ENCODE measurements around the gene CDK13.
A peak's percentile ranks its signal among the peaks of the same experiment; 100 is the strongest.
"Not testable (repeated sequence)": the region's sequence is repeated elsewhere in the genome, so short reads cannot be mapped to it uniquely, and the experiment has no call there.

Gene CDK13

DNA sequence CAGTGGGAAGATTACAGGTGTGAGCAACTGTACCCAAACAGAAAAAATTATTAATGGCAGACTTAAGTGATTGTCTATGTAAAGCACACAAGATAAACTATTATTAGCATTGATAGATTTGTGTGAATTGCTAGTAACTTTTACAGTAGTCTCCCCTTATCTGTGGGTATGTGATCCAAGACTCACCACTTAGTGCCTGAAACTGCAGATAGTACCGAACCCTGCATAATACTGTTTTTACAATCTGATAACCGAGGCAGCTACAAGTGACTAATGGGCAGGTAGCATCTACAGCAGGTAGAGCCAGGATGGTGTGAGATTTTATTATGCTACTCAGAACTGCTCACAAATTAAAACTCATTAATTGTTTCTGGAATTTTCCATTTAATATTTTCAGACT, 152.8 kb downstream of the CDK13 start:
- no peak for DNase-seq

DNA sequence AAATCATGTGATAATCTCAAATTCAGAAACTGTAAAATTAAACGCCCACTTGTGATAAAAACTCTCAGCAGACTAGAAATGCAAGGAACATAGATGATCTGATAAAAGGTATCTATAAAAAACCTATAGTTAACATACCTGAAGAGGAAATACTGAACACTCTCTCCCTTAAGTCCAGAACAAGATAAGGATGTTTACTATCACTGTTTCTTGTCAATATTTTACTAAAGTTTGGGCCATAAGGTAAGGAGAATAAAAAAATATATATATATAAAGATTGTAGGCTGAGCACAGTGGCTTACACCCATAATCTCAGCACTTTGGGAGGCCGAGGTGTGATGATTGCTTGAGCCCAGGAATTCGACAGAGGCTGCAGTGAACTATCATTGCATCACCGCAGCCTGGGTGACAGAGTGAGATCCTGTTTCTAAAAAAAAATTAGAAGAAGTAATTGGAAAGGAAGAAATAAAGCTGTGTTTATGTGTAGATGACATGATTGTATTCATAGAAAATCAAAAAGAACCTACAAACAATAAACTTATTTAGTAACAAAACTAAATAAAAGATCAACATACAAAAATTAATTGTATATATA, 155.9 kb downstream of the CDK13 start:
- DNase-seq = no peak

DNA sequence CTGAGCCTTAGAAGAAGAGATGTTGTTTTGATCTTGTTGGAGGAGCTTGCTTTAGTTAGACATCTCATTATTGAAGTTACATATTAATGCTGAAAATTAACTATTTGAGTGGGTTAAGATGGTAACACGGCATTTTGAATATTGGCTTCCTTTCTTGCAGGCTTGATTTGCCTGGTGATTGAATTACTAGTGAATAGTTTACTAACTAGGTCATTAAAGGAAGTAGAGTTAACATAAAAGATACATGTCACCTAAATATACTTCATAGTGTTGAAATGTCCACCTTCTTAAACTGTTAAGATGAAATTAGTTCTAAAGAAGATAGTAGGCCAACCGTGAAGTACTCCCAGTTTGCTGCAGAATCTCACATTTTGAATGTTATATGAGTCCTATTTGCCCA, 165.9 kb downstream of the CDK13 start:
- DNase-seq = no peak

DNA sequence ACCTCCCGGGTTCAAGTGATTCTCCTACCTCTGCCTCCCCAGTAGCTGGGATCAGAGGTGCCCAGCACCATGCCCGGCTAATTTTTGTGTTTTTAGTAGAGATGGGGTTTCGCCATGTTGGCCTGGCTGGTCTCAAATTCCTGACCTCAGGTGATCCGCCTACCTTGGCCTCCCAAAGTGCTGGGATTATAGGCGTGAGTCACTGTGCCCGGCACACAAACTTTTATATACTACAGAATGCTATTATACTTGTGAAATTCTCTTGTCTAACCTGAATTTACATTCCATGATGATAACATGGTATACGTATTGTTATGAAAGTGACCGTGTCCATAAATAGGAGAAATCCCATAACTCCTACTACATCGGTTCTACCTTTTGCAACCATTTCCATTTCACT, 167.1 kb downstream of the CDK13 start:
- DNase-seq = not testable (repeated sequence)

DNA sequence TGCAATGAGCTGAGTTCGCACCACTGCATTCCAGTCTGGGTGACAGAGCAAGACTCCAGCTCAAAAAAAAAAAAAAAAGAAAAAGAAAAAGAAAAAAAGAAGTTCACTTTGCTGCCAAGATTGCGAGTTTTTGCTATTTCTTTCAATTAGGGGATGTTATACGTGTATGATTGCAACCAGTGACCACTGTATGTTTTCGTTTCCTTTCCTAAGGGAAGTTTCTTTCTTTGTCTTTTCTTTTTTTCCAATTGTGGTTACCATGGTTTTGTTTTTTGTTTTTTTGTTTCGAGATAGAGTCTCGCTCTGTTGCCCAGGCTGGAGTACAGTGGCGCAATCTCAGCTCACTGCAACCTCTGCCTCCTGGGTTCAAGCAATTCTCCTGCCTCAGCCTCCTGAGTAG, 168.1 kb downstream of the CDK13 start:
- DNase-seq = not testable (repeated sequence)

DNA sequence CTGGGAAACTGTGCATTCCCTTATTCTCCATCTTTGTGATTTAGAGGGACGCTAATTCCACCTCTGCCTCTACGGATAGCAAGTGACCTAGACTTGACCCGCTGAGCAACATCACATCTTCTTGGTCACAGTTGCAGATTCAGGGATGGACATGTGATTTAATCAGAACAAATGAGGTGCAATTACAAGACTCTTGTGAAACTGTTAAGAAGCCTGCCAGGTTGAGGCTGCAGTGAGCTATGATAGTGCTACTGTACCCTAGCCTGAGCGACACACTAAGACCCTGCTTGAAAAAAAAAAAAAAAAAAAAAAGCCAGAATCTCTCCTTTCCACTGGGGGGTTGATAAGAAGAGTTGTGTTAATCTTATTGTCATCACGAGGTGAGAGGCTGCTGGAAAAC, 170.0 kb downstream of the CDK13 start:
- DNase-seq = no peak

DNA sequence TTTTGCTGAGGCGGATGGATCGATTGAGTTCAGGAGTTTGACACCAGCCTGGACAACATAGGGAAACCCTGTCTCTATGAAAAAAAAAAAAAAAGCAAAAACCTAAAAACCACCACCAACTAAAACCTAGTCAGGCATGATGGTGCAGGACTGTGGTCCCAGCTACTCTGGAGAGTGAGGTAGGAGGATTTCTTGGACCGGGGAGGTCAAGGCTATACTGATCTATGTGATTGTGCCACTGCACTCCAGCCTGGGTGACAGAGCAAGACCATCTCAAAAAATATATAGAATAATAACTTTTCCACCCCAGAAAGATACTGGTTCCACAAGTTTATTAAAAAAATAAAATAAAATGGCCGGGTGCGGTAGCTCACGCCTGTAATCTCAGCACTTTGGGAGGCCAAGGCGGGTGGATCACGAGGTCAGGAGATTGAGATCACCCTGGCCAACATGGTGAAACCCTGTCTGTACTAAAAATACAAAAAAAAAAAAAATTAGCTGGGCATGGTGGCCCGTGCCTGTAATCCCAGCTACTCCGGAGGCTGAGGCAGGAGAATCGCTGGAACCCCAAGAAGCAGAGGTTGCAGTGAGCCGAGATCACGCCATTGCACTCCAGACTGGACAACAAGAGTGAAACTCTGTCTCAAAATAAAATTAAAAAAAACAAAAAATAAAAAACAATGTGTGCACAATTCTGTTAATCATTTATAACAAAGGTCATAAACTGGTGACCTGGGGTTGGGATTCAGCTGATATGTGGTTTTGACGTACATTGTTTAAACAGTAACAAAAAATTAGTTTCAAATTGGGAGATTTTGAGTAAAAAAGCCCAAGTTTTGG, 172.3 kb downstream of the CDK13 start:
- not testable (repeated sequence) for DNase-seq

DNA sequence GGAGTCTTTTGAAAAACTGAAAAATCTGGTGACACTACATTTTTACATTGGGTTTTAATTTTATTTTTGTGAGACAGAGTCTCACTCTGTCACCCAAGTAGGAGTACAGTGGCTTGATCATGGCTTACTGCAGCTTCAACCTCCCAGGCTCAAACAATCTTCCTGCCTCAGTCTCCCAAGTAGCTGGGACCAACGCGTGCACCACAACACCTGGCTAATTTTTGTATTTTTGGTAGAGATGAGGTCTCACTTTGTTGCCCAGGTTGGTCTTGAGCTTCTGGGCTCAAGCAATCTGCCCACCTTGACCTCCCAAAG, 172.8 kb downstream of the CDK13 start:
- no peak for DNase-seq

DNA sequence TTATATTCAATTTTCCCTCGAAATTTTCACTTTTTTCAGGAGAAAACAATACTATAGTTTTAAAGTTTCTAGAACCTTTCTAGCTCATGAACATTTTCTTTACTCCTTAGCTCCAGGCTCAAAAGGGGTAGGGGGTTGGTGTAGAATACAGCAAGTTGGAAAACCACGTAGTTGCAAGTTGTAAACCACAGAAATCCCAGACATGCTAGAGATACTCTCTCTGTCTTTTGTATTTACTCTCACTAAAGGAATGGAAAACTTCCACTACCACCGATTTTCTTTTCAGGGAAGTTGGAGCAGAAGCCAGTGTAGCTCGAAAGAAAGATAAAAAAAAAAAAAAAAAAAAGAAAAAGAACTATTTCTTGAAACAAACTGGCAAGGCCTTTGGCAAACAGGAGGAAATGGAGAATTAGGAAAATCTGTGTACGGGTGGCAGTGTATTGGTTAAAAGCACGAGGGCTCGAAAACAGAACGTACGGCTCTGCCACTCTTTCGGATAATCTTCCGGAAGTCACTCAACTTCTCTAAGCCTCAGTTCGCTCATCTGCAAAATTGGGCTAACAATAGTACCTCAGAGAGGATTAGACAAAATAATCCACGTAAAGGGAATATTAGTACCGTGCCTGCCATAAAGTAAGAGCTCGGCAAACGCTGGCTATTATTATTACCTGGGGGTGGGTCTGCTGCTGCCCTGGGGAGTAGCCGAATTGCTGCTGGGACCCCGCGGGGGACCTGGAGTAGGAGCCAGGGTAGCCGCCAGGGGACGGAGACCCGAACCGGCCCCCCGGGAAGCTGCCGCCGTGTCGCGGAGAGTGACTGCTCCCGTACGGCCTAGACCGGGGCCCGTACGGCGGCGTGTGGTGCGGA, 183.7 kb downstream of the CDK13 start:
- peak in 1 of 3 experiments; percentile 33 for DNase-seq

DNA sequence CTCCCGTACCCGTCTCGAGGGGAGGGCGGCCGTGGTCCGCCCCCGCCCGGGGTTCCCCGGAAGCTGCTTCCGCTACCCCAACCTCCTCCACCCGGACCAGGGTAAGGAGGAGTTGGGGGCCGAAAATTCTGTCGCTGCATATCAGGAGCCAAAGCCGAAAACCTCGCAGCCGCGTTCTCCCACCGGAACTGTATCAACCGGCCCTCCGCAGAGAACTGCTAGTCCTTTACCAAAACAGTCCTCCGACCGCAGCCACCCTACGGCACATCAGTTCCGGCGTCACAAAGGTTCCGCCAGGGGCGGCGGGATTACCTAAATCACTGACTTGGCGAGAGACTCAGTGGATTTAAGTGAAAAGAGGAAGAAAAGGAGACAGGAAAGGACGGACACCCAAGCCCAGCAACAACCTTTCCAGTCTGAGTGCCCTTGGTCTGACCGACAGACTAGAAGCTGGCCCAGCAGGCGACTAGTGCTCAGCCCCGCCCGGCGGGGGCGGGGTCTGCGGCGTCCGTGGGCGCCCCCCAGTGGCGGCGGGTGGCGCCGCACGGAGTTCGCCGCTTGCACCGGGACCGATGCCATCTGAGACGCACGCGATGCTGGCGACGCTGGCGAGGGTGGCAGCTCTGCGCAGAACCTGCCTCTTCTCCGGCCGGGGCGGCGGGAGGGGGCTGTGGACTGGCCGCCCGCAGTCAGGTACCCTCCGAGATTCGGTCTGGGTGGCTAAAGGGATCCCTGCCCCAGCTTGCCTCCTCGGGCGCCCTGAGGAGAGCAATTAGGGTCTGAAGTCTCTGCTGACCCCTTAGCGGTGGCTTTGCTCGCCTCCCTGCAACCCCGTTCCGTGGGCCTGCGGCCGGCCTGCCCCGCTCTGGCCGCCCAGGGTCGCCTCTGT, 184.6 kb downstream of the CDK13 start, which contains the start of the genes MPLKIP and SUGCT:
Gene MPLKIP, minus strand, starts transcription at position 195 of the 889 bp plus-strand sequence. Its CDS starts 55 bp downstream, at position 140.
Gene SUGCT, plus strand, starts transcription at position 578 of the 889 bp plus-strand sequence.
- peak; percentile 93 to 98 (median 98) for DNase-seq

DNA sequence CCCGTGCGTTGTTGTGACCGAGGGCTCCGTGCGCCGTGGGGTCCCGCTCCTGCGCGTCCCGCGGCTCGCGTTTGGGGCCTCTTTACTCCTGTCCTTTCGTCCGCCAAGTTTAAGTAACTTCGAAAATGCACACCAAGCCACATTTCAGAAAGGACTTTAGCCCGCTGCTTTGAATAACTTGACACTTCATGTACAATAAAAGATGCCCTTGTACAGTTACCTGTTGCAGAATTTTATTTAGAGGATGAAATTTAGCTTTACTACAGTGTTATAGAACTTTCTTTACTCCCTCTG, 185.2 kb downstream of the CDK13 start:
- DNase-seq = no peak

DNA sequence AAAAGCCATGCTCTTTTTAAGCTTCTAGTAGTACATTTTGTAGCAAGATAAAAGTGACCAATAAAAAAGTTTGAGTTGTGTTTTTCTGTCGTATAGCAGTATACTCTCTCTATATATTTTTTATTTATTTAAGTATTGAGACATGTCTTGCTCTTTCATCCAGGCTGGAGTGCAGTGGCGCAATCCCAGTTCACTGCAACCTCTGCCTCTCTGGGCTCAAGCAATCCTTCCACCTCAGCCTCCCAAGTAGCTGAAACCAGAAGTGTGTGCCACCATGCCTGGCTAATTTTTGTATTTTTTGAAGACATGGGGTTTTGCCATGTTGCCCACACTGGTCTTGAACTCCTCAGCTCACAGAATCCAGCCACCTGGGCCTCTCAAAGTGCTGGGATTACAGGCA, 187.5 kb downstream of the CDK13 start:
- no peak for DNase-seq

DNA sequence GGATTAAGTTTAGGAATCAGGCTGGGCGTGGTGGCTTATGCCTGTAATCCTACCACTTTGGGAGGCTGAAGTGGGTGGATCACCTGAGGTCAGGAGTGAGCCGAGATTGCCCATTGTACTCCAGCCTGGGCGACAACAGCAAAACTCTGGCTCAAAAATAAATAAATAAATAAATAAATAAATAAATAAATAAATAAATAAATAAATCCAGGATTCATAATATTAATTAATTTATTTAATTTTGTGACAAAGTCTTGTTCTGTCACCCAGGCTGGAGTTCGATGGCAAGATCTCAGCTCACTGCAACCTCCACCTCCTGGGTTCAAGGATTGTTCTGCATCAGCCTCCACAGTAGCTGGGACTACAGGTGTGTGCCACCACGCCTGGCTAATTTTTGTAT, 188.9 kb downstream of the CDK13 start:
- DNase-seq = no peak

DNA sequence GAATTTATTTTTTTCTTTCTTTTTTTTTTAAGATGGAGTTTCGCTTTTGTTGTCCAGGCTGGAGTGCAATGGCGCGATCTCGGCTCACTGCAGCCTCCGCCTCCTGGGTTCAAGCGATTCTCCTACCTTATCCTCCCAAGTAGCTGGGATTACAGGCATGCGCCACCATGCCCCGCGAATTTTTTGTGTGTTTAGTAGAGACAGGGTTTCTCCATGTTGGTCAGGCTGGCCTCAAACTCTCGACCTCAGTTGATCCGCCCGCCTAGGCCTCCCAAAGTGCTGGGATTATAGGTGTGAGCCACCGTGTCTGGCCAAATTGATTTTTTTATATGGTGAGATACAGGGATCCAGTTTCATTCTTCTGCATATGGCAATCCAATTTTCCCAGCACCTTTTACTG, 189.8 kb downstream of the CDK13 start:
- DNase-seq = not testable (repeated sequence)

DNA sequence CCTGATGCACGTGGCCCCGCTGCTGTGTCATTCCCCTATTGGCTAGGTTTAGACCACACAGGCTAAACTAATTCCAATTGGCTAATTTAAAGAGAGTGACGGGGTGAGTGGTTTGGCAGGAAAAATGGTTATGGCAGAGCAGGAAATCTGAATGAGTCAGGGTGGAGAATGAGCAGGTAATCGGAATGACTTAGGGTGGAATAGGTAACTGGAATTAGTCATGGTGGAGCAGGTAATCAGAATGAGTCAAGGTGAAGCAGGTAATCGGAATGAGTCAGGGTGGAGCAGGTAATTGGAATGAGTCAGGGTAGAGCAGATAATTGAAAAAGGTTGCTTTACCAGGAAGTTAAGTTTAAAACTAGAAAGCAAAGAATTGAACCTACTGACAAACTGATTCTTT, 191.9 kb downstream of the CDK13 start:
- not testable (repeated sequence) for DNase-seq

DNA sequence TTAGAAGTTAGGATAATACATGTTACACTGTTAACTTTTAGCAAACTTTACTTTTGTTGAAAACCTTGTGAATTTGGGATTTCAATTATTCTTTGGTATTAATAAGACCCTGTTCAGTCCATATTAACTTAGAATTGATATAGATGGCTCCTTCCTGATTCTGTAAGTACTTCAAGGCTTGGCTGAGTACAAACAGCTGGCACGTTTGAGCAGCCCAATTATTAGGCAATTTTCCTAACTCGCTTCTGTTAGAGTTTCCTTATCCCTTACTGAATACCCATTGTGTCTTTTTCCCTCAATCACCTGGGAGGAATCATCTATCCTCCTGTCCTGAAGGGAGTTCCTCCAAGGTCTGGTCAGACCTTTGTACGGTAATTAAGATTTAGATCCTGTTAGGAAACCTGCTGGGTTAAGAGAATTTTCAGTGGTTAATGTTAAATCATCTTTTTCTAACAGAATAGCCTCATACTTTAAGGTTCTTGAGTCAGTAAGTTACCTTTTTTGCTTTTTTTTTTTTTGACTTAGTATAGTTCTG, 195.6 kb downstream of the CDK13 start:
- DNase-seq = not testable (repeated sequence)

DNA sequence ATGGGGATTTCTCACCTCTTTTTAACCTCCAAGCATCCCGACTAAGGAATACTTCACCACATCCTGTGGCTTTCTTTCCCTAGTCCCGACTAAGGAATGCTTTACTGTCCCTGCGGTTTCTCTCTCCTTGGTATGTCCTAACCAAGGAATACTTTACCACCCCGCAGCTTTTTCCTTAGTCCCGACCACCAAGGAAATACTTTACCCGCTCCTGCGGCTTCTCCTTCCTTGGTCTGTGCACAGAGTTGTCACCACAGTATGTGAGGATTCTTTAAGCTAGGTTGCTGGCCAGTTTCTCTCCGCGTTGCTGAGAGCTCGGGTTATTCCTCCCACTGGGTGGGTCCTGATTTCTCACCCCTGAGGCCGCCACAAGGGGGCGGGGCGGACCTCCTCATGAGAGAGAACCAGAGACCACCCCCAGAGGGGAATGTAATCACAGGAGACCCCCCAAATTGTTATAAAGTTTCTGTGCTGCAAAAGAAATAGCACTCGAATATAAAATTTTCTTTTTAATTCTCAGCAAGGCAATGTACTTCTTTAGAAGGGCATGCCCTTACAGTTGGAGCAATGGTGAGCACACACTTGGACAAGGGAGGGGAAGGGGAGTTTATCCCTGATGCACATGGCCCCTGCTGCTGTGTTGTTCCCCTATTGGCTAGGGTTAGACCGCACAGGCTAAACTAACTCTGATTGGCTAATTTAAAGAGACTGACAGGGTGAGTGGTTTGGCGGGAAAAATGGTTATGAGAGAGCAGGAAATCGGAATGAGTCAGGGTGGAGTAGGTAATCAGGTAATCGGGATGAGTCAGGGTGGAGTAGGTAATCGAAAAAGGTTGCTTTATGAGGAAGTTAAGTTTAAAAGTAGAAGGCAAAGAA, 197.6 kb downstream of the CDK13 start:
- no peak for DNase-seq

DNA sequence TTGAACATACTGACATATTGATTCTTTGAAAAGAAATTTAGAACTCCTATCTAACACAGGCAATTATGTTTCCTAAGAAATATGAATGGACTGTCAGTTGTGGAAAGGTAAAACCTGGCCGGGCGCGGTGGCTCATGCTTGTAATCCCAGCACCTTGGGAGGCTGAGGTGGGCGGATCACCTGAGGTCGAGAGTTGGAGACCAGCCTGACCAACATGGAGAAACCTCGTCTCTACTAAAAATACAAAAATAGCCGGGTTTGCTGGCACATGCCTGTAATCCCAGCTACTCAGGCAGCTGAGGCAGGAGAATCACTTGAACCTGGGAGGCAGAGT, 198.2 kb downstream of the CDK13 start:
- not testable (repeated sequence) for DNase-seq

DNA sequence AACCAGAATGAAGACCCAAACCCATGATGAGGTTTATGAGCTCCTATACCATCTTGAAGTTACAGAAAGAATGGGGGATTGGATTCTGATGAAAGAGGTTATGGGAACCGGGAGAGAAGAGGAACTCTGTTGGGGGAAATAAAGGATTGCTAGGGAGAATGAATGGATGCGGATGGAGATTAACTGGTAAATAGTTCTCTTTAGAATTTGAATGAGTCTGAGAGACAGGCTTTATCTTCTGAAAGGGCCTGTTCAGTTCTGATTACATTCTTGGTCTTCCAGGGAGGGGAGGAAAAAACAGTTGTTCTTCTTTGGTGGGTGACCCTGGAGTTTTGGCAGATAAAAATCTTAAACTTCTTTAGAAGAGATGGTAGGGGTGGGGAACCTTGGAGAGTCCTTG, 198.6 kb downstream of the CDK13 start:
- no peak for DNase-seq

All from NCI-H1417 (cell line).